ENCODE data around the gene ACBD4. TPM values are rescaled to one million over a fixed set of nuclear protein-coding genes. Genes with fewer than 3 reads are reported as not detected.

ACBD4 gene
- total and polyA plus RNA-seq, 2 of the 13 experiments (the other 11 are each of a cell fraction or from before 2014, with no cell fraction given) = 16.1 to 26.9 TPM

DNA sequence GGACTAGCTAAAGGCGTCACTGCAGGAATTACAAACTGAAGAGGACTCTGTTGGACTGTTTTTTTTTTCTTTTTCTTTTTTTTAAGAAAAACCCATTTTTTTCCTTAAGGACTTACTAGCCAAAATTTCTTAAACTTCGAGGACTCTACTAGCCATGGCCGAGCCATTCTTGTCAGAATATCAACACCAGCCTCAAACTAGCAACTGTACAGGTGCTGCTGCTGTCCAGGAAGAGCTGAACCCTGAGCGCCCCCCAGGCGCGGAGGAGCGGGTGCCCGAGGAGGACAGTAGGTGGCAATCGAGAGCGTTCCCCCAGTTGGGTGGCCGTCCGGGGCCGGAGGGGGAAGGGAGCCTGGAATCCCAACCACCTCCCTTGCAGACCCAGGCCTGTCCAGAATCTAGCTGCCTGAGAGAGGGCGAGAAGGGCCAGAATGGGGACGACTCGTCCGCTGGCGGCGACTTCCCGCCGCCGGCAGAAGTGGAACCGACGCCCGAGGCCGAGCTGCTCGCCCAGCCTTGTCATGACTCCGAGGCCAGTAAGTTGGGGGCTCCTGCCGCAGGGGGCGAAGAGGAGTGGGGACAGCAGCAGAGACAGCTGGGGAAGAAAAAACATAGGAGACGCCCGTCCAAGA is 13.7 kb downstream of the ACBD4 start (continued):
- TF ChIP-seq, protein P1, sequence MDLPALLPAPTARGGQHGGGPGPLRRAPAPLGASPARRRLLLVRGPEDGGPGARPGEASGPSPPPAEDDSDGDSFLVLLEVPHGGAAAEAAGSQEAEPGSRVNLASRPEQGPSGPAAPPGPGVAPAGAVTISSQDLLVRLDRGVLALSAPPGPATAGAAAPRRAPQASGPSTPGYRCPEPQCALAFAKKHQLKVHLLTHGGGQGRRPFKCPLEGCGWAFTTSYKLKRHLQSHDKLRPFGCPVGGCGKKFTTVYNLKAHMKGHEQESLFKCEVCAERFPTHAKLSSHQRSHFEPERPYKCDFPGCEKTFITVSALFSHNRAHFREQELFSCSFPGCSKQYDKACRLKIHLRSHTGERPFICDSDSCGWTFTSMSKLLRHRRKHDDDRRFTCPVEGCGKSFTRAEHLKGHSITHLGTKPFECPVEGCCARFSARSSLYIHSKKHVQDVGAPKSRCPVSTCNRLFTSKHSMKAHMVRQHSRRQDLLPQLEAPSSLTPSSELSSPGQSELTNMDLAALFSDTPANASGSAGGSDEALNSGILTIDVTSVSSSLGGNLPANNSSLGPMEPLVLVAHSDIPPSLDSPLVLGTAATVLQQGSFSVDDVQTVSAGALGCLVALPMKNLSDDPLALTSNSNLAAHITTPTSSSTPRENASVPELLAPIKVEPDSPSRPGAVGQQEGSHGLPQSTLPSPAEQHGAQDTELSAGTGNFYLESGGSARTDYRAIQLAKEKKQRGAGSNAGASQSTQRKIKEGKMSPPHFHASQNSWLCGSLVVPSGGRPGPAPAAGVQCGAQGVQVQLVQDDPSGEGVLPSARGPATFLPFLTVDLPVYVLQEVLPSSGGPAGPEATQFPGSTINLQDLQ (CRISPR knock-in tag; IDR thresholded peaks at IDR 0.05) = no peak
- TF ChIP-seq ZFX (CRISPR knock-in tag; IDR thresholded peaks at IDR 0.05; ENCODE audit: low read depth) (peak; percentile 72), SMYD3 (CRISPR knock-in tag; IDR thresholded peaks at IDR 0.05) (peak; percentile 93), ZNF10 (CRISPR knock-in tag; IDR thresholded peaks at IDR 0.05; ENCODE audit: borderline replicate concordance, low read depth) (no peak), ZMAT3 (CRISPR knock-in tag; conservative IDR thresholded peaks at IDR 0.05) (no peak), SMC3 (IDR thresholded peaks at IDR 0.05; ENCODE audit: low read length) (peak; percentile 43; the same call in 1 of the 2 replicates), GTF2F1 (IDR thresholded peaks at IDR 0.05; ENCODE audit: low read length) (no peak; the same call in 1 of the 2 replicates), BHLHE40 (IDR thresholded peaks at IDR 0.05; ENCODE audit: low read length) (0 out of 2 replicates have a peak, but pooled peaks have one; percentile 26), JDP2 (CRISPR knock-in tag; IDR thresholded peaks at IDR 0.05; ENCODE audit: borderline replicate concordance) (no peak), GATA4 (IDR thresholded peaks at IDR 0.05; ENCODE audit: borderline replicate concordance, low read depth) (no peak), FOSL1 (CRISPR knock-in tag; IDR thresholded peaks at IDR 0.05; ENCODE audit: borderline replicate concordance) (no peak), FOXP1 (IDR thresholded peaks at IDR 0.05) (no peak), FOXP1 (CRISPR knock-in tag; IDR thresholded peaks at IDR 0.05) (no peak), AGO2 (optimal IDR thresholded peaks at IDR 0.05; ENCODE audit: low read depth, low read length) (peak; percentile 80), TMF1 (CRISPR knock-in tag; IDR thresholded peaks at IDR 0.05; ENCODE audit: low read depth) (no peak), ATF1 (CRISPR knock-in tag; IDR thresholded peaks at IDR 0.05) (no peak), CAMTA2 (CRISPR knock-in tag; IDR thresholded peaks at IDR 0.05; ENCODE audit: borderline replicate concordance) (peak; percentile 80; the same call in 1 of the 2 replicates), SRSF1 (optimal IDR thresholded peaks at IDR 0.05; ENCODE audit: low read depth, low read length) (no peak), GTF3A (CRISPR knock-in tag; conservative IDR thresholded peaks at IDR 0.05) (0 out of 2 replicates have a peak, but pooled peaks have one; percentile 58), TAF1 (CRISPR knock-in tag; IDR thresholded peaks at IDR 0.05) (peak; percentile 57)
- TF ChIP-seq, protein P2, sequence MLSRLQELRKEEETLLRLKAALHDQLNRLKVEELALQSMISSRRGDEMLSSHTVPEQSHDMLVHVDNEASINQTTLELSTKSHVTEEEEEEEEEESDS (CRISPR knock-in tag; IDR thresholded peaks at IDR 0.05; ENCODE audit: borderline replicate concordance) = peak; percentile 47
- TF ChIP-seq, protein P3, sequence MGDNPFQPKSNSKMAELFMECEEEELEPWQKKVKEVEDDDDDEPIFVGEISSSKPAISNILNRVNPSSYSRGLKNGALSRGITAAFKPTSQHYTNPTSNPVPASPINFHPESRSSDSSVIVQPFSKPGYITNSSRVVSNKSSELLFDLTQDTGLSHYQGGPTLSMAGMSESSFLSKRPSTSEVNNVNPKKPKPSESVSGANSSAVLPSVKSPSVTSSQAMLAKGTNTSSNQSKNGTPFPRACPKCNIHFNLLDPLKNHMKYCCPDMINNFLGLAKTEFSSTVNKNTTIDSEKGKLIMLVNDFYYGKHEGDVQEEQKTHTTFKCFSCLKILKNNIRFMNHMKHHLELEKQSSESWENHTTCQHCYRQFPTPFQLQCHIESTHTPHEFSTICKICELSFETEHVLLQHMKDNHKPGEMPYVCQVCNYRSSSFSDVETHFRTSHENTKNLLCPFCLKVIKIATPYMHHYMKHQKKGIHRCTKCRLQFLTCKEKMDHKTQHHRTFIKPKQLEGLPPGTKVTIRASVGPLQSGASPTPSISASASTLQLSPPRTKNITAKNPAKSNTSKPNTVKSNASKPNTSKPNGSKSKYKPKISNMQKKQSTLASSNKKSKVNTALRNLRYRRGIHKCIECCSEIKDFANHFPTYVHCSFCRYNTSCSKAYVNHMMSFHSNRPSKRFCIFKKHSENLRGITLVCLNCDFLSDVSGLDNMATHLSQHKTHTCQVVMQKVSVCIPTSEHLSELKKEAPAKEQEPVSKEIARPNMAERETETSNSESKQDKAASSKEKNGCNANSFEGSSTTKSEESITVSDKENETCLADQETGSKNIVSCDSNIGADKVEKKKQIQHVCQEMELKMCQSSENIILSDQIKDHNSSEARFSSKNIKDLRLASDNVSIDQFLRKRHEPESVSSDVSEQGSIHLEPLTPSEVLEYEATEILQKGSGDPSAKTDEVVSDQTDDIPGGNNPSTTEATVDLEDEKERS (CRISPR knock-in tag; IDR thresholded peaks at IDR 0.05) = no peak; the same call in 1 of the 2 replicates
